IPS DF 6.9 (cell line): ENCODE data around the gene PTPRN2.

Experiments used
- DNase-seq: peaks from one replicate; pipeline ENCODE4 v3.0.0-alpha.2; 2013; ENCODE audit warnings: low read depth, low spot score
- H3K27ac ChIP-seq: one replicate; pipeline ENCODE4 v1.5.1; 2013; ENCODE audit warnings: low read length, control low read depth
- H3K27me3 ChIP-seq: 2 replicates; pipeline ENCODE4 v1.6.1; 2013; ENCODE audit warnings: mild to moderate bottlenecking, low read length; ENCODE audit not compliant: control insufficient read depth, insufficient read depth
- H3K36me3 ChIP-seq: 2 replicates; pipeline ENCODE4 v1.6.1; 2013; ENCODE audit warnings: low read length; ENCODE audit not compliant: control insufficient read depth, insufficient read depth
- H3K4me1 ChIP-seq: 2 replicates; pipeline ENCODE4 v1.6.1; 2013; ENCODE audit warnings: low read length; ENCODE audit not compliant: control insufficient read depth, insufficient read depth
- H3K4me3 ChIP-seq: 2 replicates; pipeline ENCODE4 v1.5.1; 2013; ENCODE audit warnings: mild to moderate bottlenecking, low read length
- H3K9me3 ChIP-seq: 2 replicates; pipeline ENCODE4 v1.6.1; 2013; ENCODE audit warnings: low read length, inconsistent platforms; ENCODE audit not compliant: control insufficient read depth, insufficient read depth
- WGBS: extraction: QIAGEN DNeasy Blood & Tissue Kit; methylation state at CpG from one replicate; pipeline ENCODE4 v1.1.7; 2013; ENCODE audit warnings: mixed read lengths, missing lambda C conversion rate; ENCODE audit not compliant: insufficient read length, insufficient coverage; 5-methylcytosine and 5-hydroxymethylcytosine counted together

PTPRN2 gene

DNA sequence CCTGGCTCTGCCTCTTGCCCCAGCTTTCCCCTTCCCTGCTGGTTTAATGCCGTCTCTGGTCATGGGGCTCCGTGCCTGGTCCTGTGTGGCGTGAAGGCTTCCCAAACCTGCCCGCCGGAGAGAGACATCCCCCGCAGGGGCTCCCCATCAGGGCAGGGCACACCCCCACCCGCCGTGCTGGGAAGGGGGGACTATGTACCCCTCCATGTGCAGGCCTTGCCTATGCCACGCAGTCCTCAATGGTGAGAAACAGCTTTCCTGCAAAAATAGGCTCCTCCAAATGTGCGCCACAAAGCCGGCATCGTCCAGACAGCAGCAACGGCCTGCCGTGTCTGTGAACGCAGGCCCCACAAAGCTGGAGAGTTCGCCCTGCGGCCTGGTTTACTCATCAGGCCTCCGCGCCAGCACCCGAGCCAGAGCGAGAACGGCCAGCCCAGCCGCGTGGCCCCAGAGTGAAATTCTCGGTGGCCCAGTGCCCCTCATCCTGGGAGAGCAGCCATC lies 937.4 kb downstream of the PTPRN2 start:
- WGBS, result no CpG with 5 or more reads among the region's 25 CpGs
- no peak overlapping the region for H3K4me3 ChIP-seq
- no peak overlapping the region for H3K27ac ChIP-seq
- no peaks in the 10 kb centered on the region for H3K36me3 ChIP-seq
- peaks cover 20% of the 10 kb centered on the region for H3K9me3 ChIP-seq
- H3K27me3 ChIP-seq, result no peaks in the 10 kb centered on the region
- no peaks in the 10 kb centered on the region for H3K4me1 ChIP-seq
- DNase-seq, result no peak

- no peak for DNase-seq
- no CpG with 5 or more reads among the region's 13 CpGs for WGBS
- no peaks in the 10 kb centered on the region for H3K36me3 ChIP-seq
- H3K27ac ChIP-seq, result no peak overlapping the region
- H3K27me3 ChIP-seq, result no peaks in the 10 kb centered on the region
- H3K4me3 ChIP-seq, result no peak overlapping the region
- no peaks in the 10 kb centered on the region for H3K4me1 ChIP-seq
- peaks cover 20% of the 10 kb centered on the region for H3K9me3 ChIP-seq
Observed at GRCh38 chr7:157646551-157646950, 941.1 kb downstream of the PTPRN2 start.

DNA sequence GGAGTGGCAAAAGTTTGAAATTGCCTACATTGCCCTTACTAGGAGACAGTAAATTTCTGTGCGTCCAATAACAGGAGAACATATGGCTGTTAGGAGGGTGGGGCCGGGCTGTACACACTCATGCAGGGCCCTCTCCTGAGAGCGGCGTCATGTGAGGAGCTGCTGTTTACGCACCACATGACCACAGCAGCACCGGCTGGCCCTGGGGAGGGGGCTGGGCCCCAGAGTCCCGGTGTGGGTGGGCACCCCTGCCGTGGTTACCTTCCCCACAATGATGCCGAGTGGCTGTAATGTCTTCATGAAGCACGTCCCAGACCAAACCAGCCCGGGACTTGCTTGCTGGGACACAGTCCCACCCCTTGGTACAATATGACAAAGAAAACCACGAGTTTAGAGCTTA lies 942.1 kb downstream of the PTPRN2 start:
- Histone ChIP-seq H3K36me3 (no peaks in the 10 kb centered on the region), H3K4me1 (no peaks in the 10 kb centered on the region), H3K27ac (no peak overlapping the region)

DNA sequence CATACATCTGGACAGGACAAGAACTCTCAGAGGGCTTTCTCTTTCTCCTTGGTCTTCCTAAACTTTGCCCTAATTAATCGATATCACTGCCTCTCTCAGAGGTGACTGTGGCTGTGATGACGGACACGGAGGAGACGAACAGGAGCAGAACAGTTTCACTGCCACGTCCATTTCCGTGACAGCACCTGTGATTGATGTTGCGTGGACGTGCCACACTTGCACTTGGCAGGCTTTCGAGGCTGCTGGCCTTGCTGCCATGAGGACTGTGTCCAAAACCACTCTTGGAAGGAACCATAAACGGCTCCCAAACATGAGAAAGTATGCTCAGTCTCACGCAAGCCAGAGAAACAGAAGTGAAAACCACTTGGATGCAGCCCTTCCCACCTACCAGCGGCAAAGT lies 942.7 kb downstream of the PTPRN2 start:
- no peaks in the 10 kb centered on the region for H3K27me3 ChIP-seq

More for the DNA sequence above, 942.1 kb downstream of the PTPRN2 start:
- Histone ChIP-seq H3K4me3 (no peak overlapping the region), H3K9me3 (peaks cover 19% of the 10 kb centered on the region), H3K27me3 (no peaks in the 10 kb centered on the region)
- DNase-seq, result no peak
- no CpG with 5 or more reads among the region's 12 CpGs for WGBS

GRCh38 chr7:157643525-157643970 lies 944.1 kb downstream of the PTPRN2 start:
- peaks cover 22% of the 10 kb centered on the region for H3K9me3 ChIP-seq
- H3K36me3 ChIP-seq, result no peaks in the 10 kb centered on the region
- H3K27me3 ChIP-seq, result no peaks in the 10 kb centered on the region
- no peak for DNase-seq
- no peak overlapping the region for H3K27ac ChIP-seq
- WGBS, result no CpG with 5 or more reads among the region's 23 CpGs
- no peak overlapping the region for H3K4me3 ChIP-seq
- no peaks in the 10 kb centered on the region for H3K4me1 ChIP-seq

More for the DNA sequence above, 942.7 kb downstream of the PTPRN2 start:
- WGBS, result no CpG with 5 or more reads among the region's 12 CpGs
- Histone ChIP-seq H3K36me3 (no peaks in the 10 kb centered on the region), H3K27ac (no peak overlapping the region), H3K4me1 (no peaks in the 10 kb centered on the region), H3K9me3 (peaks cover 17% of the 10 kb centered on the region), H3K4me3 (no peak overlapping the region)
- no peak for DNase-seq

GRCh38 chr7:157641866-157642265 lies 945.8 kb downstream of the PTPRN2 start:
- no peak overlapping the region for H3K27ac ChIP-seq
- no peaks in the 10 kb centered on the region for H3K36me3 ChIP-seq
- H3K4me1 ChIP-seq, result no peaks in the 10 kb centered on the region
- peaks cover 24% of the 10 kb centered on the region for H3K9me3 ChIP-seq
- H3K4me3 ChIP-seq, result no peak overlapping the region
- no CpG with 5 or more reads among the region's 8 CpGs for WGBS
- no peaks in the 10 kb centered on the region for H3K27me3 ChIP-seq
- DNase-seq, result no peak

- H3K9me3 ChIP-seq, result peaks cover 15% of the 10 kb centered on the region
- no peak overlapping the region for H3K4me3 ChIP-seq
- WGBS, result no CpG with 5 or more reads among the region's 1 CpG
- no peaks in the 10 kb centered on the region for H3K27me3 ChIP-seq
- no peaks in the 10 kb centered on the region for H3K4me1 ChIP-seq
- H3K27ac ChIP-seq, result no peak overlapping the region
- no peaks in the 10 kb centered on the region for H3K36me3 ChIP-seq
- DNase-seq, result no peak
Observed at GRCh38 chr7:157640144-157640543, 947.5 kb downstream of the PTPRN2 start.

- H3K27me3 ChIP-seq, result no peaks in the 10 kb centered on the region
- H3K4me3 ChIP-seq, result no peak overlapping the region
- no peaks in the 10 kb centered on the region for H3K4me1 ChIP-seq
- H3K36me3 ChIP-seq, result no peaks in the 10 kb centered on the region
- no peak for DNase-seq
- H3K27ac ChIP-seq, result no peak overlapping the region
- peaks cover 14% of the 10 kb centered on the region for H3K9me3 ChIP-seq
- no CpG with 5 or more reads among the region's 8 CpGs for WGBS
Observed at GRCh38 chr7:157638563-157638962, 949.1 kb downstream of the PTPRN2 start.

DNA sequence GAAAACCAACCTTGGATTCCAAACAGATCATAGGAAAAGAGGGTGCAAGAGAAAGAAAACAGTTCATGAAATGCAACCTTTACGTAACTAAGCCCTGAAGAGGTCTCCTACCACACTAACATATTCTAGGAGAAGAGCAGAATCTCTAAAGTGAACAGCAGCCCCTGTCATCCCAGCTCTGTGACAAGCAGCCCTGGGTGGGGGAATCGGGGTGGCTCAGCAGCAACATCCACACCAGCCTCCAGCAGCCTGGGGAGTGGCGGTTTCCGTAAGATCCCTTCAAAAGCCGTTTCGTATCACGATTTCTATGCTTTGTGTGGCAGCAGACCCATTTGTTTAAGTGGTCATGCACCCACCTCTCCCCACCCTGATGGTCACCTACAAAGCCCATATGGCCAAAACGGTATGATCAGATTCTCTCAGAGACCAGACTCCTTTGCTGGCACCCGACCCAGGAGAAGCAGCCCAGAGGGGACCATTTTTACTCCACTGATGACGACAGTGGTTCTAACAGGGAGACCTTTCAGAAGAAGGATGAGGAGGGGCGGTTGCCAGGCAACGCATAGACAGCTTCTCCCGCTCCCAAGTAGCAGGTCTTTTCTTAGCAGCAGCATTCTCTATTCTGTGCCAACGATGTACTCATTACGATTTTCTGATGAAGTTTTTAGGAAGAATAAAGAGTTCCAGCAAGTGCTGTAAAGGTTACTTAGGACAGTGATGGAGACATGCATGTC lies 950.2 kb downstream of the PTPRN2 start:
- Histone ChIP-seq H3K36me3 (no peaks in the 10 kb centered on the region), H3K4me1 (no peaks in the 10 kb centered on the region), H3K4me3 (no peak overlapping the region), H3K9me3 (peaks cover 14% of the 10 kb centered on the region), H3K27me3 (no peaks in the 10 kb centered on the region), H3K27ac (no peak overlapping the region)
- DNase-seq, result no peak
- no CpG with 5 or more reads among the region's 15 CpGs for WGBS

GRCh38 chr7:157635669-157636068 lies 952.0 kb downstream of the PTPRN2 start:
- H3K27me3 ChIP-seq, result no peaks in the 10 kb centered on the region
- peaks cover 14% of the 10 kb centered on the region for H3K9me3 ChIP-seq
- WGBS, result no CpG with 5 or more reads among the region's 1 CpG

GRCh38 chr7:157635148-157635500 lies 952.5 kb downstream of the PTPRN2 start:
- Histone ChIP-seq H3K9me3 (peaks cover 19% of the 10 kb centered on the region), H3K27ac (no peak overlapping the region), H3K4me3 (no peak overlapping the region), H3K27me3 (no peaks in the 10 kb centered on the region; the same call in 1 of the 2 replicates), H3K36me3 (no peaks in the 10 kb centered on the region), H3K4me1 (no peaks in the 10 kb centered on the region)
- WGBS, result no CpG with 5 or more reads among the region's 6 CpGs
- no peak for DNase-seq

More at GRCh38 chr7:157635669-157636068, 952.0 kb downstream of the PTPRN2 start:
- Histone ChIP-seq H3K27ac (no peak overlapping the region), H3K4me3 (no peak overlapping the region), H3K4me1 (no peaks in the 10 kb centered on the region), H3K36me3 (no peaks in the 10 kb centered on the region)
- no peak for DNase-seq
